NCI-H1930 (cell line): ENCODE measurements around the gene ITPRID2.

Source experiments
- DNase-seq, 2 experiments: peaks; one replicate each; lab custom pipeline; 2025; lab: John Stamatoyannopoulos, UW

ITPRID2 gene

GRCh38 chr2:181882246-181883020, 9.1 kb upstream of the ITPRID2 start:
- DNase-seq, result no peak

GRCh38 chr2:181884601-181885000, 6.9 kb upstream of the ITPRID2 start:
- no peak for DNase-seq

- DNase-seq, result no peak
Measured at GRCh38 chr2:181885096-181885495, 6.4 kb upstream of the ITPRID2 start.

GRCh38 chr2:181886192-181886591, 5.3 kb upstream of the ITPRID2 start:
- DNase-seq, result peak in 1 of 2 experiments; percentile 3

GRCh38 chr2:181887045-181887444, 4.5 kb upstream of the ITPRID2 start:
- no peak for DNase-seq

GRCh38 chr2:181889776-181890175, 1.8 kb upstream of the ITPRID2 start:
- DNase-seq, result no peak

- DNase-seq, result no peak
Measured at GRCh38 chr2:181890271-181890670, 1.3 kb upstream of the ITPRID2 start.

GRCh38 chr2:181891966-181892798, 652 bp downstream of the ITPRID2 start:
- DNase-seq, result peak; percentile 26 to 29

GRCh38 chr2:181892799-181893435, 1.4 kb downstream of the ITPRID2 start:
- no peak for DNase-seq

GRCh38 chr2:181894381-181894780, 2.9 kb downstream of the ITPRID2 start:
- DNase-seq, result no peak

GRCh38 chr2:181895818-181896217, 4.3 kb downstream of the ITPRID2 start:
- no peak for DNase-seq

GRCh38 chr2:181896286-181896685, 4.8 kb downstream of the ITPRID2 start:
- no peak for DNase-seq

- no peak for DNase-seq
Measured at GRCh38 chr2:181900007-181900651, 8.6 kb downstream of the ITPRID2 start.

- no peak for DNase-seq
Measured at GRCh38 chr2:181902625-181903024, 11.1 kb downstream of the ITPRID2 start.

- DNase-seq, result peak in 1 of 2 experiments; percentile 4
Measured at GRCh38 chr2:181904022-181904632, 12.6 kb downstream of the ITPRID2 start.

- no peak for DNase-seq
Measured at GRCh38 chr2:181907057-181907456, 15.5 kb downstream of the ITPRID2 start.

GRCh38 chr2:181907635-181908034, 16.1 kb downstream of the ITPRID2 start:
- no peak for DNase-seq

- no peak for DNase-seq
Measured at GRCh38 chr2:181910028-181910831, 18.7 kb downstream of the ITPRID2 start.

GRCh38 chr2:181911830-181912229, 20.3 kb downstream of the ITPRID2 start:
- DNase-seq, result no peak

GRCh38 chr2:181915102-181915501, 23.6 kb downstream of the ITPRID2 start:
- DNase-seq, result no peak
